NB4 (cell line): Measurements from ENCODE around the gene MGLL.

ENCODE experiments used
- CTCF ChIP-seq: IDR thresholded peaks from one replicate; pipeline ENCODE4 v1.5.1; 2012; ENCODE audit warnings: low read depth, low read length
- MAX ChIP-seq: IDR thresholded peaks from 2 replicates; pipeline ENCODE4 v1.6.1; 2011; ENCODE audit warnings: low read depth, low read length
- MYC ChIP-seq: IDR thresholded peaks from 2 replicates; pipeline ENCODE4 v1.6.1; 2011; ENCODE audit warnings: low read depth, low read length
- POLR2A ChIP-seq: IDR thresholded peaks from 2 replicates; pipeline ENCODE4 v1.6.1; 2011; ENCODE audit warnings: mild to moderate bottlenecking; ENCODE audit not compliant: insufficient read length; ENCODE audit errors: extremely low read depth

GRCh38 chr3:127730171-127730570 is 92.1 kb downstream of the MGLL start:
- TF ChIP-seq CTCF: no peak
- no peak for TF ChIP-seq MAX
- TF ChIP-seq POLR2A: no peak
- TF ChIP-seq MYC: no peak
